Activated naive CD4-positive, alpha-beta T cell treated with anti-CD3 and anti-CD28 coated beads, Interleukin-2, amount 10 ng/mL, durations not matched to agents 5 hours and 36 hours (primary cell): ENCODE measurements around the gene PLG. TPM values are rescaled to one million over a fixed set of nuclear protein-coding genes. Genes with fewer than 3 reads are reported as not detected.

Experiments used
- total RNA-seq, 2 experiments: library from RNA; stranded (reverse); gene quantifications; one replicate each; pipeline ENCODE4 v1.2.3, GENCODE V29; 2021

PLG gene
- under 1 TPM in 1 of 2 experiments, not detected in 1; 0.28 TPM for total RNA-seq

DNA sequence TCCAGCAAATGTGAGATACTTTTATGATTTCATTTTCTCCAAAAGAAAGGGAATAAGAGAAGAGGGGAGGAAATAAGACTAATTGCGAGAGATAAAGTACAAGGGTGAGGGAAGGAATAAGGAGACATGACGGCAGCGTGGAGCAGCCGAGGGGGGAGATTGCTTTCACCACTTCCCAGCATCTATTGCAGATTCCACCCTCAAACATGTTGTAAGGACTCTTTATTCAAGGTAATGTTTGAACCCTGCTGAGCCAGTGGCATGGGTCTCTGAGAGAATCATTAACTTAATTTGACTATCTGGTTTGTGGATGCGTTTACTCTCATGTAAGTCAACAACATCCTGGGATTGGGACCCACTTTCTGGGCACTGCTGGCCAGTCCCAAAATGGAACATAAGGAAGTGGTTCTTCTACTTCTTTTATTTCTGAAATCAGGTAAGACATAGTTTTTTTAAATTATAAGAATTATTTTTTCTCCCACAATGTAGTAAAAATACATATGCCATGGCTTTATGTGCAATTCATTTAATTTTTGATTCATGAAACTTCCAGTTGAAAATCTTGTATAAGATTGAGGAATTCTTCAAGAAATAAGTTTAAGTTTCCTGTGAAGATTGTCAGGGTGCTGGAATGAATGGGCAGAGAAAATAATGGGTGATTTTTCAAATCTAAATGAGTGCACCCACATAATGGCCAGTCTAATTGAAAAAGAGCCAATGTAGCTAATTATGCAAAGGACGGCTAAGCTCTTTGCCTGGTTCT, at the start of gene PLG:
Gene PLG, plus strand, starts transcription at position 327 of the 763 bp plus-strand sequence. Its CDS starts 61 bp downstream, at position 388.

DNA sequence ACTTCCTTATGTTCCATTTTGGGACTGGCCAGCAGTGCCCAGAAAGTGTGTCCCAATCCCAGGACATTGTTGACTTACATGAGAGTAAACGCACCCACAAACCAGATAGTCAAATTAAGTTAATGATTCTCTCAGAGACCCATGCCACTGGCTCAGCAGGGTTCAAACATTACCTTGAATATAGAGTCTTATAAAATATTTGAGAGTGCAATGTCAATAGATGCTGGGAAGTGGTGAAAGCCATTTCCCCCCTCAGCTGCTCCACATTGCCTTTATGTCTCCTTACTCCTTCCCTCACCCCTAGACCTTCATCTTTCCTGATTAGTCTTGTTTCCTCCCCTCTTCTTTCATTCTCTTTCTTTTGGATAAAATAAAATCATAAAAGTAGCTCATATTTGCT, 37.8 kb upstream of the PLG start, which contains the start of gene LPA:
Gene LPA, minus strand, starts transcription at position 78 of the 400 bp plus-strand sequence. Its CDS starts 61 bp downstream, at position 17.

Other genes starting within 250 kb of the PLG start
- gene LPA, start 38.0 kb upstream of the PLG start, total RNA-seq = not detected